K562 (cell line): ENCODE measurements around the gene GALP. TPM values are rescaled to one million over a fixed set of nuclear protein-coding genes. Genes with fewer than 3 reads are reported as not detected.

Source experiments
- ASH1L ChIP-seq: fragments of 450-650 bp; IDR thresholded peaks from 2 replicates; pipeline ENCODE4 v1.6.1; 2018; ENCODE audit warnings: borderline replicate concordance, mild to moderate bottlenecking, low read depth; ENCODE audit not compliant: partially characterized antibody
- BHLHE40 ChIP-seq: IDR thresholded peaks from 2 replicates; pipeline ENCODE4 v1.6.1; 2011; ENCODE audit warnings: low read length, improper control_type of control experiment
- BRD9 ChIP-seq: fragments of 450-650 bp; IDR thresholded peaks from 2 replicates; pipeline ENCODE4 v1.6.1; 2018; ENCODE audit warnings: low read depth; ENCODE audit not compliant: partially characterized antibody
- CCNT2 ChIP-seq: IDR thresholded peaks from 2 replicates; pipeline ENCODE4 v1.6.1; 2011; ENCODE audit warnings: borderline replicate concordance, low read depth, mild to moderate bottlenecking, moderate library complexity, mixed read lengths, low read length; ENCODE audit not compliant: insufficient read length; ENCODE audit errors: extremely low read depth
- CHD2 ChIP-seq: IDR thresholded peaks from 2 replicates; pipeline ENCODE4 v1.6.1; 2011; ENCODE audit warnings: low read depth, low read length
- EGR1 ChIP-seq: fragments of 450-650 bp; conservative IDR thresholded peaks from 2 replicates; pipeline ENCODE4 v1.6.1; 2017; ENCODE audit warnings: mild to moderate bottlenecking
- EP400 ChIP-seq: fragments of 450-650 bp; IDR thresholded peaks from 2 replicates; pipeline ENCODE4 v1.6.1; 2017; ENCODE audit warnings: antibody characterized with exemption, mild to moderate bottlenecking, moderate library complexity
- FOSL1 ChIP-seq: fragments of 200-800 bp; sonication (Bioruptor generic); conservative IDR thresholded peaks from 2 replicates; pipeline ENCODE4 v1.6.1; 2016; ENCODE audit warnings: missing genetic modification characterization, missing compliant biosample characterization
- GABPA ChIP-seq: fragments of 200-800 bp; sonication (Bioruptor generic); conservative IDR thresholded peaks from 2 replicates; pipeline ENCODE4 v1.6.1; 2016; ENCODE audit warnings: low read depth, missing genetic modification characterization, missing compliant biosample characterization
- HBP1 ChIP-seq: fragments of 450-650 bp; formaldehyde crosslinking; IDR thresholded peaks from 2 replicates; pipeline ENCODE4 v1.4.0; 2022; ENCODE audit warnings: missing genetic modification characterization
- HDAC8 ChIP-seq: fragments of 450-650 bp; IDR thresholded peaks from 2 replicates; pipeline ENCODE4 v1.6.1; 2016; ENCODE audit warnings: mild to moderate bottlenecking, missing genetic modification characterization, moderate library complexity, missing compliant biosample characterization
- HMGN3 ChIP-seq: IDR thresholded peaks from 2 replicates; pipeline ENCODE4 v1.6.1; 2011; ENCODE audit warnings: borderline replicate concordance, low read depth, mild to moderate bottlenecking, mixed read lengths, low read length; ENCODE audit not compliant: insufficient read length; ENCODE audit errors: extremely low read depth
- MNT ChIP-seq, 2 experiments: fragments of 450-650 bp; conservative IDR thresholded peaks; 2 replicates each; pipeline ENCODE4 v1.6.1; 2017; ENCODE audit warnings: mild to moderate bottlenecking in 2 of 2, moderate library complexity in 2 of 2
- POLR2A ChIP-seq: fragments of 450-650 bp; conservative IDR thresholded peaks from 2 replicates; pipeline ENCODE4 v1.6.1; 2016
- SP2 ChIP-seq: IDR thresholded peaks from 2 replicates; pipeline ENCODE4 v1.6.1; 2011; ENCODE audit warnings: mild to moderate bottlenecking, low read depth, low read length, moderate library complexity; ENCODE audit not compliant: poor library complexity, severe bottlenecking; ENCODE audit errors: extremely low read depth
- THAP12 ChIP-seq: fragments of 250-450 bp; sonication (Bioruptor Pico); IDR thresholded peaks from 2 replicates; pipeline ENCODE4 v1.9.0; 2021; ENCODE audit warnings: mild to moderate bottlenecking, inconsistent platforms
- TSHZ1 ChIP-seq: fragments of 250-450 bp; sonication (Bioruptor Pico); IDR thresholded peaks from 2 replicates; pipeline ENCODE4 v1.4.0; 2020; ENCODE audit warnings: mild to moderate bottlenecking, moderate library complexity
- ZNF134 ChIP-seq: fragments of 250-450 bp; sonication (Bioruptor Pico); conservative IDR thresholded peaks from 2 replicates; pipeline ENCODE4 v1.4.0; 2020
- polyA plus RNA-seq, 8 experiments: library from polyadenylated mRNA; depleted of rRNA in 4 of 8; stranded (reverse) in 5 of 8; unstranded in 3 of 8; fragments of >200 nt; fragmentation: Nextera tagmentation in 2 of 8; fragmentation: Illumina TruSeq in 1 of 8; extraction: Ambion mirVana in 2 of 8; extraction: Trizol in 1 of 8; gene quantifications; 2 replicates each; pipeline versions ENCODE4 v1.2.1 to v1.2.3, GENCODE V29; 2011 to 2014; ENCODE audit warnings: inconsistent platforms in 1 of 8, missing spikeins in 1 of 8
- total RNA-seq, 7 experiments: library from RNA; depleted of rRNA in 6 of 7; stranded (reverse); fragments of >200 nt in 6 of 7; fragmentation: Illumina TruSeq in 2 of 7; extraction: Trizol in 2 of 7; gene quantifications; 2 replicates each; pipeline versions ENCODE4 v1.2.1 to v1.2.3, GENCODE V29; 2011 to 2021; ENCODE audit warnings: low replicate concordance in 1 of 7

The GALP gene
- total and polyA plus RNA-seq, 9 of the 15 experiments (the other 6 are each of a cell fraction or from before 2014, with no cell fraction given) = not detected

DNA sequence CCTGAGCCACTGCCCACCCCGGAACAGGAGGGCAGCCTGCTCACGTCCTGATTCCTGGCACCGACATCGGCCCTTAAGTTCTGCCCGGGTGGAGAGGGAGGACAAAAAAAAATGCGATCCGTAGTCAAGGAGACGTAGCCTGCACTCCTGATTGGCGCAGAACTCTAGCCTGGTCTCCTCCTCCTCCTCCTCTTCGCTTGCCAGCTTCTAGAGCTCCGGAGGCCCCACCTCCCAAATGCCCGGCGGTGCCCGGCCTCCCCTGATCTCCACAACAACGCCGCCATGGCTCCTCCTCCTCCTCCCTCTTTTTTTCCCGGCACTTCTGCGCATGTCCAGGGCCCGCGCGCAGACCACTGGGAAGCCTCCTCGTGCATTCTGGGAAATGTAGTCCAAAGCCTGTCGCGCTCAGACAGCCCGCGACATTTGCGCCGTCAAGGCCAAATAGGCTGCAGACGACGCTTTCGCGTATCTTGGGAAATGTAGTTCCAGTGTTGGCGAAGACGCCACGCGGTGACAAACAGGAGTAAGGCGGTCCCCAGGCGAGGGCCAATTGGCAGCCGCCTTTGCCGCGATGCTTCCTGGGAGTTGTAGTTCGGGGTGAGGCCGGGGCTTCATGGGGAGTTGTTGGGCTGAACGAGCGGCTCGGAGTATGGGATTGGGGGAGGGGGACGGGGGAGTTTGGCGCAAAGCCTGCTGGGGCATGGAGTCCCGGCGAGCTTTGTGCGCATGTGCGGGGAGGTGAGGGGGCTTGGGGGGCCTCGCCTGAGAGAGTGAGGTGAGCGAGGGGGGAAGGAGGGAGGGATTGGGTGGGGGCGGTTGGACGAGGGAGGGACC lies 35.0 kb upstream of the GALP start, which contains the start of gene ZNF444 (continued):
- no peak for TF ChIP-seq THAP12 (CRISPR knock-in tag)
- no peak for TF ChIP-seq FOSL1 (tag)
- TF ChIP-seq EGR1 = 0 out of 2 replicates have a peak, but pooled peaks have one; percentile 49
- TF ChIP-seq TSHZ1 (CRISPR knock-in tag) = no peak
- peak; percentile 74 for TF ChIP-seq ASH1L
- TF ChIP-seq SP2 = no peak
- peak; percentile 68 for TF ChIP-seq GABPA (tag)
- no peak for TF ChIP-seq HMGN3
- TF ChIP-seq EP400 = peak; percentile 90
- TF ChIP-seq POLR2A = peak; percentile 82
- TF ChIP-seq MNT (conservative IDR thresholded peaks at IDR 0.05) = peak; percentile 88 to 93
- TF ChIP-seq CCNT2 = no peak
- TF ChIP-seq HDAC8 (tag) = 0 out of 2 replicates have a peak, but pooled peaks have one; percentile 72
- no peak for TF ChIP-seq HBP1 (CRISPR knock-in tag)
- no peak; the same call in 1 of the 2 replicates for TF ChIP-seq BHLHE40
- peak; percentile 50; the same call in 1 of the 2 replicates for TF ChIP-seq ZNF134 (CRISPR knock-in tag)
- TF ChIP-seq BRD9 = no peak
- TF ChIP-seq CHD2 = peak; percentile 84
